HG02938 (cell line): ENCODE data around the gene POTEB2.
"Not testable (repeated sequence)": the region's sequence is repeated elsewhere in the genome, so short reads cannot be mapped to it uniquely, and the experiment has no call there.

ENCODE experiments used
- ATAC-seq: cut with Tn5 transposase; IDR thresholded peaks from one replicate; pipeline ENCODE4 v1.9.1; 2021; ENCODE audit warnings: mild to moderate bottlenecking, moderate library complexity; ENCODE audit not compliant: unreplicated experiment

The POTEB2 gene

GRCh38 chr15:20866214-20866613 is at the start of gene POTEB2:
Gene POTEB2, minus strand, starts transcription at chr15:20866314. Its CDS starts 33 bp downstream, at chr15:20866281.
- not testable (repeated sequence) for ATAC-seq

DNA sequence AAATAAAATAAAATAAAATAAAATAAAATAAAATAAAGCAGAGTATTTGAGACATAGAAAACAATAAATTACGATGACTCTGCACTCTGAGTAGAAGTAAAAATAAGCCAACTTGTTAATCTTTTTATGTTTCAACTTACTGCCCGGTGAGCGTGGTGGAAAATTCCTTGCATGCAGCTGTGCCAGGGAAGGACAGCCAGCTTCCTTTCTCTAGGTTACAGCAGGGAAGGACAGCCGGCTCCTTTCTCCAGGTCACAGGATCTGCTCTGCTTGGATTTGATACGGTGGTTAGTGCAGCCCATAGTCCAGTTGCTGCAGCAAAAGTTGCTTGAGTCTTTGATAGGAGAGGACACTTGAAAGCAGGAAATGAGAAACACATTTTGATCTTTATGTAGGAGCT is 13.8 kb upstream of the POTEB2 start:
- ATAC-seq = not testable (repeated sequence)

DNA sequence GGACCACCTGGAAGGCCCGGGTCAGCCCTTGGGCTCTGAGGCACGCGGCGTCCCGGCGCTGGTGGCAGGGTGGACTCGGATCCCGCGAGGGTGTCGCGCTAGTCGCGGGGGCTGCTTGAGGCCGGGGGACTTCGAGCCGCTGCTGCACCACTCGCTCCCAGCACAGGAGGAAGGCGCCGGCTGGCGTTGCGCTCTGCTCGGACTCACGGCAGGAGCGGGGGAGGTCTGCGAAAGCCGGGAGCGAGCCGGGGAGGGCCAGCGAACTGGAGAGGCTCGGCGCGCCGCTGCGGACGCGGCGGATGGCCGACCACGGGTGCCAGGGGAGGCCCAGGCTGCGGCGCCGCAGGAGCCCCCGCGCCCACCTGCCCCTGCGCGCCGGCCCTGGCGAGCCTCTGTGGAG is 12.3 kb upstream of the POTEB2 start:
- ATAC-seq = not testable (repeated sequence)

GRCh38 chr15:20877819-20878218 is 11.7 kb upstream of the POTEB2 start:
- ATAC-seq = not testable (repeated sequence)
